OCI-M2 (cell line): ENCODE measurements around the gene NETO1.

Experiments used
- DNase-seq: peaks from one replicate; lab custom pipeline; 2025; ENCODE audit not compliant: unreplicated experiment; lab: John Stamatoyannopoulos, UW

The NETO1 gene

DNA sequence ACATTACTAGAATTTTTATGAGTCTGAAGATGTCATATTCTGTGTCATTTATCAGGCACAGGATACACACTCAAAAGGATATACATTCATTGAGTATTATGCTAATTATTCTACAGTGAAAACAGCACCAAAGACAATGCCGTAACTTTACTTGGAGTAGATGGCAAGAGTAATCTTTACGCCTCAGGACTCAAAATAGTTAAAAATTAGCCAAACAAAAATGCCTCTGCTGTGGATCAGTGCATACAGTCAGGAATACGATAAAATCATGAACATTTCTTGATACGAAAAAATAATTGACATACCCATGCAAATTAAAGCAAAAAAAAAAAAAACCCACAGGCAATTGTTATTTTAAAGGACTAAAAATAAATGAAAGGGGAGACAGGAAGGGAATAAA, 129.7 kb downstream of the NETO1 start:
- DNase-seq = no peak

DNA sequence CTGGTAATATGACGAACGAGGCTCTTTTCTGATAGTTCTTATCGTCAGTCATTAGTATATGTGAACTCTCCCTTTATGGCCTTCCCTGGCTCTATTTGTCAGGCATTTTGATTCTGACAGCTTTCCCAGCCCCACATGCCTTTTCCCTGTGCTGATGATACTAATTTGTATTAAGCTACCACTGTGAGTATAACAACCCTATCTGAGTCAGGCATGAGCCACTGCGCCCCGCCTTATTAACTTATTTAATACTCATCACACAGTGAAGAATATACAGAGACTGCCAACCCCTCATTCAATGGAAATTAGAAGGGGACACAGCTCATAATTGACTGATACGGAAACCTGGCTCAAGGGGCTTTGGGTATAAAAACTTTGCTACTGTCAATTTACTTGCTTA, 140.0 kb downstream of the NETO1 start:
- DNase-seq = no peak

DNA sequence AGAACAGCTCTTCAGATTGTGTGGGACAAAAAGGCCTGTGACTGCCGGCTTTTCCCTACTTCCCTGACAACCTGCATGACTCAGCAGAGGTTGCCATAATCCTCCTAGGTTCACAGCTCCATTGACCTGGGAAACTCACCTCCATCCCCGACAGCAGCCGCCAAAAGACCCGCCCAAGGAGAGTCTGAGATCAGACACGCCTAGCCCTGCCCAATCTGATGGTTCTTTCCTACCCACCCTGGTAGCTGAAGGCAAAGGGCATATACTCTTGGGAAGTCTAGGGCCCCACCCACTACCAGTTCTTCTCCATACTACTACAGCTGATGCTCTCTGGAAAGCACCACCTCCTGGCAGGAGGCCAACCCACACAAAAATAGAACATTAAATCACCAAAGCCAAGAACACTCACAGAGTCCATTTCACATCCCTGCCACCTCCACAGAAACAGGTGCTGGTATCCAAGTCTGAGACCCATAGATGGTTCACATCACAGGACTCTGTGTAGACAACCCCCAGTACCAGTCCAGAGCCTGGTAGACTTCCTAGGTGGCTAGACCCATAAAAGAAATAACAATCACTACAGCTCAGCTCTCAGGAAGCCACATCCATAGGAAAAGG, 140.6 kb downstream of the NETO1 start:
- no peak for DNase-seq

DNA sequence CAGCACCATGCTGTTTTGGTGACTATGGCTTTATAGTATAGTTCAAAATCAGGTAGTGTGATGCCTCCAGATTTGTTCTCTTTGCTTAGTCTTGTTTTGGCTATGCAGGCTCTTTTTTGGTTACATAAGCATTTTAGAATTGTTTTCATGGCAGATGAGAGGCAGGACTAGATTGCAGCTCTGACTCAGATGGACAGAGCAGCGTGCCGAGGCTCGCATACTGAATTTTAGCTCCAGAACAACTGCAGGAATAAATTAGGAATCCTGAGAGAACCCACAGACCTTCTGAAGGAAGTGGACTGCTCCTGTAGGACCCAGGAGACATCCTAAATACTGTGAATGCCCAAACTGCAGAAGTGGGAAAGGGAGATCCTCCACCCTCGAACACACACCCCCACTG, 141.6 kb downstream of the NETO1 start:
- no peak for DNase-seq

DNA sequence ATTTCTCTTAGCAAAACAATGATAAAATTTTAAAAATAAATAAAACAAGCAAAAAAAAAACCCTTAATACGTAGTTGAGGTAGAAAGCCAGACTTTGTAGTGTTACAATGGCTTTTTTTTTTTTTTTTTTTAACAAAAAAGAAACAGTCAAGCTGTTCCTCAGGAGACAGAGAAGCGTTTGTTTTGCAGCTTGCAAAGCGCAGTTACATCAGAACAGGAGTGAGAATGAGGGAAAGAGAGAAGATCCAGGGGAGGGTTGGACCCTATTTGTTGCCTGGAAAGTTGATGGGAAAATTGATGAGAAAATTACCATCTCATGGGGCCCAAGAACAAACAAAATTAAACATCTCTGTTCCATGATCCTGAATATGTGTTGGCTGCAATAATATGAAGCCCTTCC, 146.5 kb downstream of the NETO1 start:
- DNase-seq = no peak

DNA sequence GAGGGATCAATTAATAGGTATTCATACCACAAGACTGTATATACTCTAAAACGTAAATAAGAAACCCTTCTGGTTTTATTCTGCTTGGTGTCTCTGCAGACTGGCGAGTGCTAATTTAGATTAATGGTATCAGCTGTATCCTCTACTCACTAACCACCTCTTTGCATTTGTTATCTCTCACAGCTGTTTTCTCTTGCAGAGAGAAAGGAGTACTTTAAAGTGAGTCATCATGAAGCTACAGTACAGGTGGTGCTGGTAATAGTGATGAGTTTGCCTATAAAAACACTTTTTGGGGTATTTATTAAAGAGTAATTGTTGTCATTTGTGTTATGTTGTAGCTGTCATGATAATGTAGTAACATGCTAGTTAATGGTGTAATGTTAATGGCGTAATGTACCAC, 147.7 kb downstream of the NETO1 start:
- DNase-seq = no peak

DNA sequence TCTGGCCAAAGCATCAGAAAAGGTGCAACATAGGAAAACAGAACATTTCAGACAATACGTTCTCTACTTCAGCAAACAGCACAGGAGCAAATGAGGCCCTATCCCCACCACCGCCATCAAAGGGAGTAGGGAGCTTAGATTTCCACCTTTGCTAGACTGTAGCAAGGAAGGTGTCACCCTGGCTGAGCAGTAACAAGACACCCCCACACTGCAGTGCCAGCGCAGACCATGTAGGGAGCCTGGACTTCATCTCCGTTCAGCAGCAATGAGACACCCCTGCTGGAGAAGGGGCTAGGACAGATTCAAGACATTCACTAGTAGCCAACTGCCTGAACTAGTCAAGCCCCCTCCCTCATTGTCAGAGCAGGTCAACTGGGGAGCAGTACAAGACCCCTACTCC, 163.6 kb downstream of the NETO1 start:
- no peak for DNase-seq

DNA sequence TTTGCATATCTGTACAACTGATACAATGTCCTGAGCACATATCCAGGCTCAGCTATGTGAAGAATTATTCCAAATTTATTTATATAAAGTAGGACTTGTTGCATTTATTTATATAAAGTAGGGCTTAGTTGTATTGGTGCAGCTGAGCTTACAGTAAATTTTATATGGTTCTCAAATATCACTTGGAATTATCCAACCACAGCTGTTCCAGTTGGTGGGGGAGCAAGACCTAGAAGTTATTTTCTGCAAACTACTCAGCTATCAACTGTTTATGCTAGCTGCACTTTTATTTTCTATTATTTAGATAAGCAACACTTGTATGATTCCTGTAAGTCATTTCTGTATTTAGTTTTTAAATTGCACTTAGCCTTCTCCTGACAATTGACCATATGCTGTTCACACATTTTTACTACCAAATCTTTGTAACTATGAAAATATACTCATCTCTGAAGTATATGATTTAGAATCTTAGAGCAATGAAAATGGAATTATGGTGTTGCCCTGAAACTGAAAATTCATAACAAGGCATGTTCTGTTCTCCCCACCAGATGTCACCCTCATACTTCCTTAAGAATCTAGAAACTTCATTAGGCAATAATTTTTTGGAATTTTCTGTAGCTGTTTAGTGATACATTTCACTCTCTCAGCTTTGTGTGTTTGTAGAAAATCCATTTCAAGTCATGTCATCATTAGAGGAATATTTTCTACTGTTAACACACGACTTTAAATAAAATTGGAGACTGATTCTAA, 166.7 kb downstream of the NETO1 start:
- no peak for DNase-seq

DNA sequence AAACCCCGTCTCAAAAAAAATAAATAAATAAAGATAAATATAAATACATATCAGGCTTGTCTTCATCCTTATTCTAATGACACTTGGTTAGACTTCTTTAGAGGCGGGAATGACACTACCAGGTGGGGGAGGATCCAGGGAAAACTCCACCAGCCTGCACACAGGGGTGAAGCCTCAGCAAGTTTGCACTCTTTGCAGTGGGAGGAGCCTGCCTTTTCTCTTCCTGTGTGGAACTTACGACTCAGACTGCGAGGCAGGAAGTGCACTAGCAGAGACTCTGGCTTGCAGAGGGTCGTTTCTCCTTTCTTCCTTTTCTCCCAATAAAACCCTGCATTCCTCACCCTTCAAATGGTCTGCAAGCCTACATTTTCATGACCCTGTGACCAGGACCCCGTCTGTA, 170.1 kb downstream of the NETO1 start:
- no peak for DNase-seq

DNA sequence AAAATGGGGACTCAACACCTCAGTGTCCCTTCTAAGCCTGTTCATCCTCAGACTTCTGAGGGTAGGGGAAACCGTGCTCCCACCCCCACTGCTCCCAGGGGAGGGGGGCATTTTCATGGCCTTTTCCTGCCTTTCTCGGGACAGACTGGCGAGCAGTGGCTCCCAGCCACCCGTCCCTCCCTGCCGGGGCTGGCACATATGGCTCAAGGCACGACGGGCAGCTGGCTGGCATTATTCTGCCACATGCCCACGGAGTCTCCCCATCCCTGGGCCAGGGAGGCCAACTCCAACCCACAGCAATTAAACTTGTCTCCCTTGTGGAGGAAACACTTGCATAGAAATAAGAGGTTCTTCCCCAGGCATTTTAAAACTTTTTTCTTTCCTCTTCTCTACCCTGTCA, 175.2 kb downstream of the NETO1 start:
- DNase-seq = no peak
